HEK293 (cell line): Measurements from ENCODE around the gene RBFOX1.

ENCODE experiments used
- CTCF ChIA-PET: fragments of 350-600 bp; formaldehyde crosslinking; extraction: SDS; loops from one replicate; lab custom pipeline; 2021; ENCODE audit warnings: antibody characterized with exemption; lab: Yijun Ruan, JAX
- POLR2A ChIA-PET: fragments of 300-600 bp; formaldehyde crosslinking; extraction: SDS; loops from one replicate; lab custom pipeline; 2020; ENCODE audit warnings: antibody characterized with exemption, inconsistent platforms; lab: Yijun Ruan, JAX
- H3K27ac ChIP-seq: fragments of 200-500 bp; sonication (Bioruptor generic); 2 replicates; pipeline ENCODE4 v1.5.1; 2014; ENCODE audit warnings: low read depth, low read length, control low read depth, inconsistent platforms; ENCODE audit errors: extremely low read depth
- H3K36me3 ChIP-seq, 2 experiments: fragments of 200-500 bp in 1 of 2; sonication (Bioruptor generic) in 1 of 2; 1 replicate in 1 of 2; 2 replicates in 1 of 2; pipeline ENCODE4 v1.5.1; 2014 to 2017; ENCODE audit warnings: inconsistent platforms in 2 of 2, low read length in 2 of 2; ENCODE audit not compliant: control insufficient read depth in 2 of 2, insufficient read depth in 1 of 2
- H3K4me1 ChIP-seq: fragments of 200-500 bp; sonication (Bioruptor generic); 2 replicates; pipeline ENCODE4 v1.5.1; 2014; ENCODE audit warnings: mild to moderate bottlenecking, low read length, inconsistent platforms; ENCODE audit not compliant: control insufficient read depth, insufficient read depth
- H3K4me3 ChIP-seq: 2 replicates; pipeline ENCODE4 v1.5.1; 2011; ENCODE audit warnings: low read depth, mild to moderate bottlenecking, control low read depth, low read length, moderate library complexity
- H3K9me3 ChIP-seq: fragments of 200-500 bp; sonication (Bioruptor generic); 2 replicates; pipeline ENCODE4 v1.5.1; 2014; ENCODE audit warnings: low read depth, low read length, inconsistent platforms; ENCODE audit not compliant: control insufficient read depth, insufficient read depth
- GFI1B ChIP-seq: fragments of 450-650 bp; formaldehyde crosslinking; IDR thresholded peaks from 2 replicates; pipeline ENCODE4 v1.5.1; 2016; ENCODE audit warnings: missing biosample characterization, missing genetic modification characterization
- GLIS2 ChIP-seq: fragments of 450-650 bp; formaldehyde crosslinking; IDR thresholded peaks from 2 replicates; pipeline ENCODE4 v1.5.1; 2016; ENCODE audit warnings: missing biosample characterization, missing genetic modification characterization
- HOXC10 ChIP-seq: sonication (generic); formaldehyde crosslinking; IDR thresholded peaks from 2 replicates; pipeline ENCODE4 v1.8.1; 2023; ENCODE audit warnings: mild to moderate bottlenecking, missing genetic modification reagents
- HOXD13 ChIP-seq: sonication (generic); formaldehyde crosslinking; IDR thresholded peaks from 2 replicates; pipeline ENCODE4 v1.8.0; 2022; ENCODE audit warnings: missing genetic modification reagents, borderline replicate concordance
- MEIS1 ChIP-seq: sonication (generic); formaldehyde crosslinking; IDR thresholded peaks from 2 replicates; pipeline ENCODE4 v1.8.1; 2022; ENCODE audit warnings: missing genetic modification reagents, mild to moderate bottlenecking, borderline replicate concordance
- MYNN ChIP-seq: fragments of 450-650 bp; formaldehyde crosslinking; IDR thresholded peaks from 2 replicates; pipeline ENCODE4 v1.5.1; 2016; ENCODE audit warnings: missing biosample characterization, missing genetic modification characterization, borderline replicate concordance
- OVOL3 ChIP-seq: fragments of 450-650 bp; formaldehyde crosslinking; IDR thresholded peaks from 2 replicates; pipeline ENCODE4 v1.5.1; 2016; ENCODE audit warnings: missing biosample characterization, missing genetic modification characterization
- SCRT2 ChIP-seq: fragments of 450-650 bp; formaldehyde crosslinking; IDR thresholded peaks from 2 replicates; pipeline ENCODE4 v1.5.1; 2016; ENCODE audit warnings: missing biosample characterization, missing genetic modification characterization
- ZFP3 ChIP-seq: fragments of 450-650 bp; formaldehyde crosslinking; IDR thresholded peaks from 2 replicates; pipeline ENCODE4 v1.5.1; 2016; ENCODE audit warnings: low read depth, missing biosample characterization, missing genetic modification characterization
- ZNF112 ChIP-seq: fragments of 450-650 bp; formaldehyde crosslinking; IDR thresholded peaks from 2 replicates; pipeline ENCODE4 v1.5.0; 2017; ENCODE audit warnings: missing biosample characterization, missing genetic modification characterization
- ZNF16 ChIP-seq: fragments of 450-650 bp; formaldehyde crosslinking; IDR thresholded peaks from 2 replicates; pipeline ENCODE4 v1.5.1; 2016; ENCODE audit warnings: low read depth, missing biosample characterization, missing genetic modification characterization
- ZNF175 ChIP-seq: fragments of 450-650 bp; formaldehyde crosslinking; IDR thresholded peaks from 2 replicates; pipeline ENCODE4 v1.5.1; 2016; ENCODE audit warnings: missing biosample characterization, missing genetic modification characterization
- ZNF202 ChIP-seq: fragments of 450-650 bp; formaldehyde crosslinking; IDR thresholded peaks from 2 replicates; pipeline ENCODE4 v1.5.1; 2016; ENCODE audit warnings: missing biosample characterization, missing genetic modification characterization, borderline replicate concordance
- ZNF211 ChIP-seq: fragments of 450-650 bp; formaldehyde crosslinking; IDR thresholded peaks from 2 replicates; pipeline ENCODE4 v1.5.1; 2016; ENCODE audit warnings: low read depth, missing biosample characterization, missing genetic modification characterization
- ZNF214 ChIP-seq: fragments of 450-650 bp; formaldehyde crosslinking; IDR thresholded peaks from 2 replicates; pipeline ENCODE4 v1.5.1; 2017; ENCODE audit warnings: missing biosample characterization, mild to moderate bottlenecking, missing genetic modification characterization, borderline replicate concordance
- ZNF221 ChIP-seq: fragments of 450-650 bp; formaldehyde crosslinking; IDR thresholded peaks from 2 replicates; pipeline ENCODE4 v1.5.1; 2017; ENCODE audit warnings: missing biosample characterization, missing genetic modification characterization, borderline replicate concordance
- ZNF24 ChIP-seq: fragments of 450-650 bp; formaldehyde crosslinking; IDR thresholded peaks from 2 replicates; pipeline ENCODE4 v1.5.1; 2016; ENCODE audit warnings: missing biosample characterization, missing genetic modification characterization
- ZNF292 ChIP-seq: fragments of 450-650 bp; formaldehyde crosslinking; IDR thresholded peaks from 2 replicates; pipeline ENCODE4 v1.5.1; 2016; ENCODE audit warnings: low read depth, missing biosample characterization, missing genetic modification characterization, borderline replicate concordance
- ZNF335 ChIP-seq: fragments of 450-650 bp; formaldehyde crosslinking; conservative IDR thresholded peaks from 2 replicates; pipeline ENCODE4 v1.5.1; 2016; ENCODE audit warnings: missing biosample characterization, missing genetic modification characterization
- ZNF404 ChIP-seq: fragments of 450-650 bp; formaldehyde crosslinking; IDR thresholded peaks from 2 replicates; pipeline ENCODE4 v1.5.1; 2017; ENCODE audit warnings: missing biosample characterization, missing genetic modification characterization
- ZNF416 ChIP-seq: fragments of 450-650 bp; formaldehyde crosslinking; IDR thresholded peaks from 2 replicates; pipeline ENCODE4 v1.5.1; 2016; ENCODE audit warnings: missing biosample characterization, missing genetic modification characterization
- ZNF571 ChIP-seq: fragments of 450-650 bp; formaldehyde crosslinking; IDR thresholded peaks from 2 replicates; pipeline ENCODE4 v1.5.0; 2017; ENCODE audit warnings: missing biosample characterization, missing genetic modification characterization
- TF ChIP-seq, protein P1 (sequence below): fragments of 450-650 bp; formaldehyde crosslinking; IDR thresholded peaks from 2 replicates; pipeline ENCODE4 v1.5.1; 2016; ENCODE audit warnings: missing biosample characterization, missing genetic modification characterization
- TF ChIP-seq, protein P2 (sequence below): fragments of 450-650 bp; formaldehyde crosslinking; IDR thresholded peaks from 2 replicates; pipeline ENCODE4 v1.5.1; 2016; ENCODE audit warnings: missing biosample characterization, missing genetic modification characterization

RBFOX1 gene

DNA sequence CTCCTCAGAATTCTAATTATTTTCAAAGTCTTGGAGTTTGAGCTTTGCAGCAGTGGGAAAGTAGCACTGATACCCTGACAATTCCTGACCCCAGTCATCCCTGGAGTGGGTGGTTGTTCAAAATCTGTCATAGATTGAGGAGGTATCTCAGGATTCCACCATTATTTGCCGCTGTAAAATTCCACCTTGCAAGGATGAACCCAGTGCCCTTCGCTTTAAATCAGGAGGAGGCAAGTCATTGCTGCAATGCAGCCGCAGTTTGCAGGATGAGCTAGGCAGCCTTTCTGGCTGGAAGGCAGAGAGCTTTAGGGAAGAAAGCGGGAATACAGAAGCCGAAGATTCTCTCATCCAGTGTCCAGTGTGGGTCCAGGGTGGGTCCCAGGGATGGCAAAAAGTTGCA lies 296.9 kb downstream of the RBFOX1 start:
- CTCF ChIA-PET, result no interaction called here
- no peaks in the 10 kb centered on the region for H3K36me3 ChIP-seq
- TF ChIP-seq ZNF292, result no peak
- TF ChIP-seq ZNF16 (tag by site-specific recombination), result no peak
- no peak for TF ChIP-seq ZNF24
- TF ChIP-seq GFI1B (tag by site-specific recombination), result no peak
- TF ChIP-seq ZNF571 (tag by site-specific recombination), result no peak
- TF ChIP-seq ZNF202, result no peak
- TF ChIP-seq, protein P1, sequence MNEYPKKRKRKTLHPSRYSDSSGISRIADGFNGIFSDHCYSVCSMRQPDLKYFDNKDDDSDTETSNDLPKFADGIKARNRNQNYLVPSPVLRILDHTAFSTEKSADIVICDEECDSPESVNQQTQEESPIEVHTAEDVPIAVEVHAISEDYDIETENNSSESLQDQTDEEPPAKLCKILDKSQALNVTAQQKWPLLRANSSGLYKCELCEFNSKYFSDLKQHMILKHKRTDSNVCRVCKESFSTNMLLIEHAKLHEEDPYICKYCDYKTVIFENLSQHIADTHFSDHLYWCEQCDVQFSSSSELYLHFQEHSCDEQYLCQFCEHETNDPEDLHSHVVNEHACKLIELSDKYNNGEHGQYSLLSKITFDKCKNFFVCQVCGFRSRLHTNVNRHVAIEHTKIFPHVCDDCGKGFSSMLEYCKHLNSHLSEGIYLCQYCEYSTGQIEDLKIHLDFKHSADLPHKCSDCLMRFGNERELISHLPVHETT (tag by site-specific recombination), result no peak
- TF ChIP-seq HOXD13, result no peak
- TF ChIP-seq ZNF404 (tag by site-specific recombination), result no peak
- no peak for TF ChIP-seq ZNF211 (tag by site-specific recombination)
- H3K4me3 ChIP-seq, result no peak overlapping the region
- H3K27ac ChIP-seq, result no peak overlapping the region
- H3K4me1 ChIP-seq, result no peaks in the 10 kb centered on the region
- POLR2A ChIA-PET, result interaction anchor here (0.7 kb wide), 1 partner anchor 13 kb away, joined by 7 read pairs; no protein-coding TSS in a partner anchor
- no peaks in the 10 kb centered on the region for H3K9me3 ChIP-seq

DNA sequence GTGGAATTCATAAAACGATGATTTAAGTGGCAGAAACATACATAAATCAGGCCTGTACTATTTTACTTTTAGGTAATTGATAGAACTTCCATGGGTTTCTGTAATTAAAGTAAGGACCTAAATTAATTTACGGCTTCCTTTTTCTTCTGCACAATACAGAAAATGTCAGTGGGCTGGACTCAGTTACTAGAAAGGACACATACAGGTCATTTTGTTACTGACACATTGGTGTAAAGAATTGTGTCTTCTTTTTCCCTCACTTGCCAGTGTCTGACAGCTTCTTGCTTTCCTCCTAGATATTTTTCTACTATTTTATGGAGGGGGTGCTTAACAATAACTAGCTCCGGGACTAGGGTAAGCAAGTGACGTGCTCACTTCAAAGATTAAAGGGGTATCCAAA lies 304.8 kb downstream of the RBFOX1 start:
- no peaks in the 10 kb centered on the region for H3K36me3 ChIP-seq
- H3K27ac ChIP-seq, result no peak overlapping the region
- TF ChIP-seq, protein P2, sequence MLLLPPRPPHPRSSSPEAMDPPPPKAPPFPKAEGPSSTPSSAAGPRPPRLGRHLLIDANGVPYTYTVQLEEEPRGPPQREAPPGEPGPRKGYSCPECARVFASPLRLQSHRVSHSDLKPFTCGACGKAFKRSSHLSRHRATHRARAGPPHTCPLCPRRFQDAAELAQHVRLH (tag by site-specific recombination), result no peak
- TF ChIP-seq HOXC10 (CRISPR knock-in tag), result no peak
- no peaks in the 10 kb centered on the region for H3K4me1 ChIP-seq
- ChIA-PET POLR2A (no interaction called here), CTCF (no interaction called here)
- no peaks in the 10 kb centered on the region for H3K9me3 ChIP-seq
- H3K4me3 ChIP-seq, result no peak overlapping the region

DNA sequence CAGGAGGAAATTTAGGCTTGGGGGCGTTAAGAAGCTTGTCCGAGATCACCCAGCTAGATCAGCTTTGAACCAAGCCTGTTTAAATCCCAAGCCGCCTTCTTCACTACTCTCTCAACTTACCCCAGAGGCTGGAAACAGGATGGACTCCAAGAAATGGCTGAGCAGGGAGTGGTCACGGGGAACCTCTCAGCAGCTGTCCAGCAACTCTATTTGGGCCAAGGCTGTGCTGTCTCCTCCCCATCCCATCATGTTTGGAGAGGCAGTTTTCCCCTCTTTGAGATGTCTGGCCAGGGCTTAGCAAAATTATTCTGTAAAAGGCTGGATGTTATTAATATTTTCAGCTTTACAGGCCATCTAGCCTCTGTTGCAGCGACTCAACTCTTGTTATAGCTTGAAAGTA lies 305.7 kb downstream of the RBFOX1 start:
- Histone ChIP-seq H3K9me3 (no peaks in the 10 kb centered on the region), H3K4me1 (no peaks in the 10 kb centered on the region), H3K27ac (no peak overlapping the region), H3K36me3 (no peaks in the 10 kb centered on the region), H3K4me3 (no peak overlapping the region)
- CTCF ChIA-PET, result no interaction called here
- TF ChIP-seq ZNF221, result no peak
- TF ChIP-seq ZNF335, result no peak
- no peak for TF ChIP-seq ZNF211 (tag by site-specific recombination)
- TF ChIP-seq OVOL3 (tag by site-specific recombination), result no peak
- no peak for TF ChIP-seq ZNF175
- TF ChIP-seq ZNF416 (tag by site-specific recombination), result no peak
- TF ChIP-seq GLIS2 (tag by site-specific recombination), result no peak
- no peak for TF ChIP-seq ZFP3 (tag by site-specific recombination)
- TF ChIP-seq MYNN (tag by site-specific recombination), result no peak
- TF ChIP-seq MEIS1 (CRISPR knock-in tag), result no peak
- TF ChIP-seq SCRT2 (tag by site-specific recombination), result no peak
- no peak for TF ChIP-seq ZNF112 (tag by site-specific recombination)
- no peak for TF ChIP-seq ZNF214 (tag by site-specific recombination)
- POLR2A ChIA-PET, result no interaction called here
